AG10803 (cell line): ENCODE results near the gene PHF21A.

Source experiments
- DNase-seq: peaks from one replicate; pipeline ENCODE4 v3.0.0; 2010; ENCODE audit warnings: low read depth
- H3K4me3 ChIP-seq: 2 replicates; pipeline ENCODE4 v1.5.1; 2011; ENCODE audit warnings: mild to moderate bottlenecking, low read length, control low read depth
- CTCF ChIP-seq: conservative IDR thresholded peaks from 2 replicates; pipeline ENCODE4 v1.5.1; 2011; ENCODE audit warnings: mild to moderate bottlenecking, low read length, control low read depth, inconsistent platforms

The PHF21A gene

GRCh38 chr11:45894555-45895247, 226.6 kb downstream of the PHF21A start:
- DNase-seq: no peak
- no peak for TF ChIP-seq CTCF
- H3K4me3 ChIP-seq: no peak overlapping the region

- H3K4me3 ChIP-seq: no peak overlapping the region
- no peak for TF ChIP-seq CTCF
- DNase-seq: no peak
Observed at GRCh38 chr11:45892856-45893255, 228.4 kb downstream of the PHF21A start.

GRCh38 chr11:45890886-45891550, 230.2 kb downstream of the PHF21A start:
- H3K4me3 ChIP-seq: no peak overlapping the region
- no peak for TF ChIP-seq CTCF
- DNase-seq: no peak

- DNase-seq: no peak
- no peak for TF ChIP-seq CTCF
- H3K4me3 ChIP-seq: no peak overlapping the region
Observed at GRCh38 chr11:45889966-45890365, 231.3 kb downstream of the PHF21A start.

GRCh38 chr11:45889555-45889954, 231.7 kb downstream of the PHF21A start:
- no peak for TF ChIP-seq CTCF
- no peak for DNase-seq
- no peak overlapping the region for H3K4me3 ChIP-seq

GRCh38 chr11:45887587-45887986, 233.7 kb downstream of the PHF21A start:
- TF ChIP-seq CTCF: no peak
- no peak for DNase-seq

More at GRCh38 chr11:45887587-45887986, 233.7 kb downstream of the PHF21A start:
- H3K4me3 ChIP-seq: no peak overlapping the region
